Hindlimb muscle (tissue), 1 donor: ENCODE data around the gene POPDC2. TPM values are rescaled to one million over a fixed set of nuclear protein-coding genes. Genes with fewer than 3 reads are reported as not detected.

Experiments used
- DNase-seq: peaks from one replicate; pipeline ENCODE4 v3.0.0-alpha.2; 2013
- polyA plus RNA-seq: library from polyadenylated mRNA; unstranded; fragments of 120-200 nt; gene quantifications from one replicate; pipeline ENCODE4 v1.2.1, GENCODE V29; 2013; ENCODE audit not compliant: insufficient read length

The POPDC2 gene
- polyA plus RNA-seq, 1 donor, result 23.8 TPM

GRCh38 chr3:119639494-119640350, 20.7 kb downstream of the POPDC2 start:
- no peak for DNase-seq

- DNase-seq, result no peak
Measured at GRCh38 chr3:119637679-119638477, 22.5 kb downstream of the POPDC2 start.

- no peak for DNase-seq
Measured at GRCh38 chr3:119636891-119637611, 23.3 kb downstream of the POPDC2 start.

GRCh38 chr3:119636249-119636648, 24.1 kb downstream of the POPDC2 start:
- DNase-seq, result no peak

GRCh38 chr3:119635719-119636118, 24.7 kb downstream of the POPDC2 start:
- no peak for DNase-seq

- no peak for DNase-seq
Measured at GRCh38 chr3:119632829-119633228, 27.6 kb downstream of the POPDC2 start.

GRCh38 chr3:119632216-119632615, 28.2 kb downstream of the POPDC2 start:
- no peak for DNase-seq

- no peak for DNase-seq
Measured at GRCh38 chr3:119631516-119631915, 28.9 kb downstream of the POPDC2 start.

- DNase-seq, result no peak
Measured at GRCh38 chr3:119630880-119631329, 29.5 kb downstream of the POPDC2 start.

GRCh38 chr3:119630128-119630879, 30.1 kb downstream of the POPDC2 start:
- no peak for DNase-seq

GRCh38 chr3:119628816-119629445, 31.5 kb downstream of the POPDC2 start:
- DNase-seq, result no peak

GRCh38 chr3:119628390-119628789, 32.0 kb downstream of the POPDC2 start:
- DNase-seq, result no peak

GRCh38 chr3:119627461-119627860, 32.9 kb downstream of the POPDC2 start:
- DNase-seq, result no peak

- no peak for DNase-seq
Measured at GRCh38 chr3:119626196-119626595, 34.2 kb downstream of the POPDC2 start.

GRCh38 chr3:119625451-119626153, 34.8 kb downstream of the POPDC2 start:
- DNase-seq, result no peak

GRCh38 chr3:119624002-119624720, 36.2 kb downstream of the POPDC2 start:
- no peak for DNase-seq

- no peak for DNase-seq
Measured at GRCh38 chr3:119620899-119621298, 39.5 kb downstream of the POPDC2 start.

- no peak for DNase-seq
Measured at GRCh38 chr3:119619094-119619493, 41.3 kb downstream of the POPDC2 start.

- DNase-seq, result no peak
Measured at GRCh38 chr3:119616056-119616455, 44.3 kb downstream of the POPDC2 start.

- DNase-seq, result no peak
Measured at GRCh38 chr3:119613872-119614271, 46.5 kb downstream of the POPDC2 start.
